Activated CD4-positive, alpha-beta memory T cell treated with anti-CD3 and anti-CD28 coated beads, Interleukin-2, amount 10 ng/mL, durations not matched to agents 7 days and 5 days (primary cell): ENCODE results near the gene UNC79. TPM values are rescaled to one million over a fixed set of nuclear protein-coding genes. Genes with fewer than 3 reads are reported as not detected.
A peak's percentile ranks its signal among the peaks of the same experiment; 100 is the strongest.

ENCODE experiments used
- CTCF ChIA-PET: fragments of 350-600 bp; sonication (Branson Sonifier 250); formaldehyde crosslinking; loops from one replicate; lab custom pipeline; 2021; ENCODE audit warnings: antibody characterized with exemption, inconsistent platforms; lab: Charles Lee
- POLR2A ChIA-PET: fragments of 350-600 bp; sonication (Branson Sonifier 250); formaldehyde crosslinking; loops from one replicate; lab custom pipeline; 2021; ENCODE audit warnings: antibody characterized with exemption; lab: Charles Lee
- DNase-seq: peaks from one replicate; pipeline ENCODE4 v3.0.0-alpha.2; 2020
- H3K27ac Mint-ChIP-seq: one replicate; pipeline ENCODE4 v1.8.0; 2021; ENCODE audit warnings: mild to moderate bottlenecking, mixed read lengths
- H3K27me3 Mint-ChIP-seq: one replicate; pipeline ENCODE4 v1.8.0; 2021; ENCODE audit warnings: mixed read lengths
- H3K36me3 Mint-ChIP-seq: one replicate; pipeline ENCODE4 v1.8.0; 2021; ENCODE audit warnings: low read depth, mixed read lengths
- H3K4me1 Mint-ChIP-seq: one replicate; pipeline ENCODE4 v1.8.0; 2021; ENCODE audit warnings: mixed read lengths
- H3K4me3 Mint-ChIP-seq: one replicate; pipeline ENCODE4 v1.8.0; 2021; ENCODE audit warnings: mild to moderate bottlenecking, mixed read lengths
- H3K9me3 Mint-ChIP-seq: one replicate; pipeline ENCODE4 v1.8.0; 2021; ENCODE audit warnings: mixed read lengths
- total RNA-seq, 2 experiments: library from RNA; stranded (reverse); gene quantifications; one replicate each; pipeline ENCODE4 v1.2.3, GENCODE V29; 2021

UNC79 gene
- total RNA-seq, 2 experiments from 2014 or later, result 0.03 TPM; not detected in 1

GRCh38 chr14:93606091-93606490 is 175.4 kb downstream of the UNC79 start:
- no peak for DNase-seq
- H3K4me1 Mint-ChIP-seq, result no peaks in the 10 kb centered on the region
- H3K4me3 Mint-ChIP-seq, result no peak overlapping the region
- no peak overlapping the region for H3K27ac Mint-ChIP-seq
- H3K36me3 Mint-ChIP-seq, result no peaks in the 10 kb centered on the region
- ChIA-PET CTCF (interaction anchor here (1.4 kb wide), 1 partner anchor 12 kb away, joined by 3 read pairs; no protein-coding TSS in a partner anchor), POLR2A (no interaction called here)
- peaks cover 13% of the 10 kb centered on the region for H3K27me3 Mint-ChIP-seq
- no peaks in the 10 kb centered on the region for H3K9me3 Mint-ChIP-seq

DNA sequence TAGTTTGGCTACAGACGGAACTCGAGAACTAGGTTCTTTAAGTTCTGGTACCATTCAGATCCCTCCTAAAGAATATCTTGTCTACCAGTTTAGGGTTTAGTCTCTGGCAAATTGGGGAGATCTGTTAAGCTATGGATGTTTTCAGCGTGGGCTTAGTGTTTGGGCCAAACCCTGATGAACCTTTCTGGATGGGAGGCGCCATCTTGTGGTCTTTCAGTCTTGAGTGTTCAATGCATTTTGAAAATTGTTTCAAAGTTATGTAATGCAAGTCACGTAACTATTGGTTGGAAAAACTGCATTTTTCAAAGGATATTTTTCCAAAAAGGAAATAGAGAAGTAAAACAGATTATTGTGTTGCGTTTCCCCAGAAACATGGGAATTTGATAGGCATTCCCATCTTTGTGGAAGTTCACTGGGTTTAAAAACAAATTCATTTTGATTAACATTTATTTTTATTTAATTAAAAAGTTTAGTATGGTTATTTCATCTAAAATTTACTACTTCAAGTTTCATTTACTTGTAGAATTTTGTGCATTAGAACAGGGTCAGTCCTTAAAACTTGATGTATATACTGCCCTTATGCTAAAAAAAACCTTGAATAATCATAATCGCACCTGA is 188.5 kb downstream of the UNC79 start:
- ChIA-PET CTCF (interaction anchor here (1.4 kb wide), 1 partner anchor 13 kb away, joined by 3 read pairs; no protein-coding TSS in a partner anchor), POLR2A (no interaction called here)
- DNase-seq, result peak; percentile 25
- no peaks in the 10 kb centered on the region for H3K4me1 Mint-ChIP-seq
- H3K9me3 Mint-ChIP-seq, result no peaks in the 10 kb centered on the region
- H3K27me3 Mint-ChIP-seq, result peaks cover 4% of the 10 kb centered on the region
- no peaks in the 10 kb centered on the region for H3K36me3 Mint-ChIP-seq
- H3K27ac Mint-ChIP-seq, result no peak overlapping the region
- no peak overlapping the region for H3K4me3 Mint-ChIP-seq

DNA sequence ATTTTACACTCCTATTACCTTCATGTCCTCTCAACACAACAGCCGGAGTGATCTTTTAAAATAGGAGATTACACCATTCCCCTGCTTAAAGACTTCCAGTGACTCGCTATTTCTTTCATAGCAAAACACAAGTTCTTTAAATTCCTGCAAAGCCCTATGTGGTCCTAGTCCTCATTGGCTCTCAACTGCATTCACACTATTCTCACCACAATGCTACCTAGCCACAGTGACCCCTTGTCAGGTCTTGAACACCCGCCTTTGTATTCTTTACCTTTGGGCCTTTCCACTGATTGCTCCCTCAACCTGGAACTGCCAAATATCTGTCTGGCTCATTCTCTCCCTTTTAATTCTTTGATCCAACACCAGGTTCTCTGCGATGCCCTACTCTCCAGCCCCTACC is 197.3 kb downstream of the UNC79 start:
- Mint-ChIP-seq H3K9me3 (no peaks in the 10 kb centered on the region), H3K27ac (no peak overlapping the region), H3K4me1 (no peaks in the 10 kb centered on the region), H3K36me3 (no peaks in the 10 kb centered on the region), H3K27me3 (peaks cover 20% of the 10 kb centered on the region), H3K4me3 (no peak overlapping the region)
- no peak for DNase-seq
- ChIA-PET POLR2A (no interaction called here), CTCF (no interaction called here)

GRCh38 chr14:93629643-93630042 is 198.9 kb downstream of the UNC79 start:
- no peak for DNase-seq
- Mint-ChIP-seq H3K27me3 (peaks cover 26% of the 10 kb centered on the region), H3K9me3 (no peaks in the 10 kb centered on the region), H3K27ac (no peak overlapping the region), H3K4me3 (no peak overlapping the region), H3K4me1 (no peaks in the 10 kb centered on the region), H3K36me3 (no peaks in the 10 kb centered on the region)
- ChIA-PET POLR2A (no interaction called here), CTCF (no interaction called here)

DNA sequence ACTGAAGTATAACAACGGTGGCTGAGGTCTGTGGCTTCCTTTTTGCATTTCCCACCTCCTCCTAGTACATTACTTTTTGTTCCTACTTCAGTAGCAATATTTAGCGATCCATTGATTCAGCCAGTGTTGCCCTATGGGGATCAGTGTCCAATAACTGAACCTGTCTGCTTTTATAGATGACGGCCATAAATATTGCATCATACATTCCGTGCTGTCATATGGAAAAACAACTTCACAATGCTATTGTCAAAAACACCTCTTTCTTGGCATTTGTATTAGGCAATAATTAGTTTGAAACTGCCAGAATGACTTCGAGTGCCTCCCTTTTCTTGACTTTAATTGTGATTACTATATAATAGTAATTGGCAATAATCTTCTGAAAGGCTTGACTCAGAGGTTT is 208.1 kb downstream of the UNC79 start:
- no peak for DNase-seq
- ChIA-PET CTCF (no interaction called here), POLR2A (no interaction called here)
- no peak overlapping the region for H3K27ac Mint-ChIP-seq
- no peaks in the 10 kb centered on the region for H3K4me1 Mint-ChIP-seq
- no peaks in the 10 kb centered on the region for H3K9me3 Mint-ChIP-seq
- H3K36me3 Mint-ChIP-seq, result no peaks in the 10 kb centered on the region
- H3K4me3 Mint-ChIP-seq, result no peak overlapping the region
- peaks cover 17% of the 10 kb centered on the region for H3K27me3 Mint-ChIP-seq

- H3K4me3 Mint-ChIP-seq, result no peak overlapping the region
- CTCF ChIA-PET, result interaction anchor here (2.5 kb wide), 1 partner anchor 11 kb away, joined by 9 read pairs; no protein-coding TSS in a partner anchor
- no peak for DNase-seq
- H3K27ac Mint-ChIP-seq, result no peak overlapping the region
- POLR2A ChIA-PET, result no interaction called here
- no peaks in the 10 kb centered on the region for H3K4me1 Mint-ChIP-seq
- H3K9me3 Mint-ChIP-seq, result no peaks in the 10 kb centered on the region
- peaks cover 11% of the 10 kb centered on the region for H3K27me3 Mint-ChIP-seq
- H3K36me3 Mint-ChIP-seq, result no peaks in the 10 kb centered on the region
Measured at GRCh38 chr14:93643127-93643526, 212.4 kb downstream of the UNC79 start.

- H3K36me3 Mint-ChIP-seq, result no peaks in the 10 kb centered on the region
- H3K27ac Mint-ChIP-seq, result no peak overlapping the region
- no peak overlapping the region for H3K4me3 Mint-ChIP-seq
- no peaks in the 10 kb centered on the region for H3K4me1 Mint-ChIP-seq
- POLR2A ChIA-PET, result no interaction called here
- H3K27me3 Mint-ChIP-seq, result peaks cover 10% of the 10 kb centered on the region
- CTCF ChIA-PET, result interaction anchor here (2.5 kb wide), 1 partner anchor 11 kb away, joined by 9 read pairs; no protein-coding TSS in a partner anchor
- H3K9me3 Mint-ChIP-seq, result no peaks in the 10 kb centered on the region
- no peak for DNase-seq
Measured at GRCh38 chr14:93643676-93644075, 212.9 kb downstream of the UNC79 start.

DNA sequence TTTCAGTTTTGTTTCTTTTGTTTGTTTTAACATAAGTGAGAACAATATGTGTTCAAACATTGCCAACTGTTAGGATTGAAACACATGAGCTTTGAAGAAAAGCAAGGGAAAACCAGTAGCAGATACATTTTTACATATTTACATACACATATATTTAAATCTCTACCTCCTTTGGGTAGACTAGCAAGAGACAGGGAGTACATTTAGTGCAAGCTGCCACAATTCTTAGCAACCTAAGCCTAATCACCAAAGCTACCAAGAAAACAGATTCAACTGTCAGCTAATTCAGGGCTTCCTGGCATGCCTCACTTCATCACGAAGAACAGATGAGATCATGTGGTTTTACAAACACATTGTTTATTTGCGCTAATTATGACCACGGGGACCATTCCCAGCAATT is 214.5 kb downstream of the UNC79 start:
- Mint-ChIP-seq H3K36me3 (no peaks in the 10 kb centered on the region), H3K27me3 (peaks cover 8% of the 10 kb centered on the region), H3K9me3 (no peaks in the 10 kb centered on the region), H3K27ac (no peak overlapping the region), H3K4me1 (no peaks in the 10 kb centered on the region), H3K4me3 (no peak overlapping the region)
- CTCF ChIA-PET, result interaction anchor here (2.5 kb wide), 1 partner anchor 9 kb away, joined by 9 read pairs; no protein-coding TSS in a partner anchor
- POLR2A ChIA-PET, result no interaction called here
- DNase-seq, result no peak

- POLR2A ChIA-PET, result no interaction called here
- no peak overlapping the region for H3K27ac Mint-ChIP-seq
- CTCF ChIA-PET, result no interaction called here
Measured at GRCh38 chr14:93648440-93649168, 217.9 kb downstream of the UNC79 start.

GRCh38 chr14:93654599-93654998 is 223.9 kb downstream of the UNC79 start:
- Mint-ChIP-seq H3K9me3 (no peaks in the 10 kb centered on the region), H3K27me3 (peaks cover 25% of the 10 kb centered on the region), H3K36me3 (no peaks in the 10 kb centered on the region), H3K4me1 (no peaks in the 10 kb centered on the region), H3K27ac (no peak overlapping the region), H3K4me3 (no peak overlapping the region)
- ChIA-PET POLR2A (no interaction called here), CTCF (interaction anchor here (0.9 to 2.6 kb wide), 8 partner anchors 10 to 488 kb away, joined by 3 to 13 read pairs (median 6); no protein-coding TSS in a partner anchor)
- no peak for DNase-seq

More at GRCh38 chr14:93648440-93649168, 217.9 kb downstream of the UNC79 start:
- Mint-ChIP-seq H3K36me3 (no peaks in the 10 kb centered on the region), H3K27me3 (peaks cover 13% of the 10 kb centered on the region), H3K4me1 (no peaks in the 10 kb centered on the region), H3K9me3 (no peaks in the 10 kb centered on the region), H3K4me3 (no peak overlapping the region)
- no peak for DNase-seq

DNA sequence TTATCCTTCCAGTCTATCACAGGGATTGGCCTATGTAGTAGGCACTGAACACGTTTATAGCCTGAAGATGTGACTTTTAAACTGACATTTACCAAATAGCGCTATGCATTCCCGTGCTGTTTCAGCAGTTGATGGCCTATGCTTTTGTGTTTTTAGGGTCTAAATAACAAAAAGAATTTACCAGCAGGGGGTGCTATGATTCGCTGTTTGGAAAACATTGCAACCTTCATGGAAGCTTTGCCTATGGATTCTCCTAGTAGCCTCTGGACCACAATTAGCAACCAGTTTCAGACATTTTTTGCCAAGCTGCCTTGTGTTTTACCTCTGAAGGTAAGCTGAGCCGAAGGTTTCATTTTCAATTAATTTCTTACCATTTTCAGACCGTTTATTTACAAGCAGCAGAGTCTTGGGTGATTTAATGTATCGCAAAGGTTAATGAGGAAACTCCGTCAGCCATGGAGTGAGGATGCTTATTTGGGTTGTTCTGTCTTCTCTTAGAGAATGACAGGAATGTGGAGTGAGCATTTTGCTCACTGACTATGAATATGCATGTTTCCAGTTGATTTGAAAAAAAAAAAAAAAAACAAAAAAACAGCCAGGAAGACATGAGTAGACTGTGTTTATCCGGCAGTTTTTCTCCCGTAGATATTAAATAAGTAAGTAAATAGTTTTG is 224.5 kb downstream of the UNC79 start:
- H3K27me3 Mint-ChIP-seq, result peaks cover 19% of the 10 kb centered on the region
- H3K36me3 Mint-ChIP-seq, result no peaks in the 10 kb centered on the region
- H3K27ac Mint-ChIP-seq, result no peak overlapping the region
- no peak for DNase-seq
- H3K4me3 Mint-ChIP-seq, result no peak overlapping the region
- no peaks in the 10 kb centered on the region for H3K4me1 Mint-ChIP-seq
- ChIA-PET POLR2A (no interaction called here), CTCF (interaction anchor here (0.7 to 2.6 kb wide), 10 partner anchors 11 to 525 kb away, joined by 3 to 13 read pairs (median 6); no protein-coding TSS in a partner anchor)
- H3K9me3 Mint-ChIP-seq, result no peaks in the 10 kb centered on the region

- H3K4me1 Mint-ChIP-seq, result no peaks in the 10 kb centered on the region
- H3K36me3 Mint-ChIP-seq, result no peaks in the 10 kb centered on the region
- no peak overlapping the region for H3K27ac Mint-ChIP-seq
- no peak for DNase-seq
- ChIA-PET POLR2A (no interaction called here), CTCF (no interaction called here)
- H3K9me3 Mint-ChIP-seq, result no peaks in the 10 kb centered on the region
- no peak overlapping the region for H3K4me3 Mint-ChIP-seq
- peaks cover 17% of the 10 kb centered on the region for H3K27me3 Mint-ChIP-seq
Measured at GRCh38 chr14:93657875-93658274, 227.1 kb downstream of the UNC79 start.

- POLR2A ChIA-PET, result no interaction called here
- Mint-ChIP-seq H3K27me3 (peaks cover 15% of the 10 kb centered on the region), H3K9me3 (peaks cover 4% of the 10 kb centered on the region), H3K36me3 (no peaks in the 10 kb centered on the region), H3K27ac (no peak overlapping the region), H3K4me3 (no peak overlapping the region), H3K4me1 (no peaks in the 10 kb centered on the region)
- DNase-seq, result no peak
- CTCF ChIA-PET, result no interaction called here
Measured at GRCh38 chr14:93663317-93663716, 232.6 kb downstream of the UNC79 start.
